Right ventricle myocardium inferior (tissue), 1 donor: ENCODE results near the gene PRR36. TPM values are rescaled to one million over a fixed set of nuclear protein-coding genes. Genes with fewer than 3 reads are reported as not detected.
"Not testable (repeated sequence)": the region's sequence is repeated elsewhere in the genome, so short reads cannot be mapped to it uniquely, and the experiment has no call there.

Experiments used
- ATAC-seq: fragments of 200-7000 bp; cut with Tn5 transposase; one replicate; pipeline ENCODE4 v1.9.1; 2020; ENCODE audit warnings: mild to moderate bottlenecking, moderate library complexity
- DNase-seq: peaks from one replicate; pipeline ENCODE4 v3.0.0; 2021; ENCODE audit errors: missing footprints
- intact Hi-C: fragments of 100-400 bp; cut with DNase I; formaldehyde crosslinking; loops from one replicate; pipeline ENCODE4 v1.11.0; 2022
- long read RNA-seq: library from polyadenylated mRNA; unstranded; transcript quantifications from one replicate; pipeline ENCODE4 v2.0.0, GENCODE V29; 2021
- total RNA-seq: library from RNA; stranded (reverse); fragmentation: NEBNext Ultra II Directional; extraction: Animal tissue kit (Norgen Biotek cat#: 25700); gene quantifications from one replicate; pipeline ENCODE4 v1.2.1, GENCODE V29; 2021
- donor health status: DM: no; HTN: yes; CAD: no; lungs with severe emphysema.

The PRR36 gene
- not detected for total RNA-seq
- long read RNA-seq, result 0 reads

DNA sequence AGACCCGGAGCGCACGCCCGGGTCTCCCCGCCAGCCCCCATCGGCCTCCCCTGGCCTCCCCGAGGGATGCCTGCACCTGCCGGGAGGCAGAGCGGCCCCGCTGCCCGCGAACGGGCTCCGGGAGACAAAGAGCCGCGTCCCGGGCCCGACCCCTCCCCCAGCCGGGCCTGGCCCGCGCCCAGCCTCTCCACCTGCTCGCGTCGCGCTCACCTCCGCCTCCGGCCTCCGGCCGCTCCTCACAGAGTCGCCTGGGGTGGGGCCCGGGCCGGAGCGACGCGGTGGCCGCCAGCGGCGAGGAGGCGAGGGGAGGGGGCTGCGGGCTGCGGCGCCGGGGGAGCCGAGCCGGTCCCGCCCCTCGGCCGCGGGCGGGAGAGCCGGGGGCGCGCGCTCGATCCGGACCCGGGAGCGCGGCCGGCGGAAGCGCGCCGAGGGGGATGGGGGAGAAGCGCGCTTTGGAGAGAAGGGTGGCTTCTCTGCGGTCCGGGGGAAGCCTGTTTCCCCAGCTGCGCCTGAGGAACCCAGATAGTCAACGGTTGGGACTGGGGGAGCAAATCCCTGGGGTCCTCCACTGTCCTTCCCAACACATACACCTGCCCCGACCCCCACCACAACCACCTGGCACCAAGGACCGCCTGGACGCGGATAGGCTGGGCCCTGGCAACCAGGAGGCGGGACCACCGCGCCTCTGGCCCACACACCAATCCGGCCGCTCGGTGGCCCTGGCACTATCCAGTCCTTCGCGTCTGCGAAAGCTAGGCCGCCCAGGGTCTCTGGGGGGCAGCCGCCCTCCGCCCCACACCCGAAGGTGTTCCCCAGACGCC, at the start of gene PRR36:
TSS of gene PRR36 (minus strand) at position 315 of the 821 bp plus-strand sequence. CDS start 701 bp downstream, outside the sequence.
- peak; percentile 66 for DNase-seq
- ATAC-seq, result no peak

DNA sequence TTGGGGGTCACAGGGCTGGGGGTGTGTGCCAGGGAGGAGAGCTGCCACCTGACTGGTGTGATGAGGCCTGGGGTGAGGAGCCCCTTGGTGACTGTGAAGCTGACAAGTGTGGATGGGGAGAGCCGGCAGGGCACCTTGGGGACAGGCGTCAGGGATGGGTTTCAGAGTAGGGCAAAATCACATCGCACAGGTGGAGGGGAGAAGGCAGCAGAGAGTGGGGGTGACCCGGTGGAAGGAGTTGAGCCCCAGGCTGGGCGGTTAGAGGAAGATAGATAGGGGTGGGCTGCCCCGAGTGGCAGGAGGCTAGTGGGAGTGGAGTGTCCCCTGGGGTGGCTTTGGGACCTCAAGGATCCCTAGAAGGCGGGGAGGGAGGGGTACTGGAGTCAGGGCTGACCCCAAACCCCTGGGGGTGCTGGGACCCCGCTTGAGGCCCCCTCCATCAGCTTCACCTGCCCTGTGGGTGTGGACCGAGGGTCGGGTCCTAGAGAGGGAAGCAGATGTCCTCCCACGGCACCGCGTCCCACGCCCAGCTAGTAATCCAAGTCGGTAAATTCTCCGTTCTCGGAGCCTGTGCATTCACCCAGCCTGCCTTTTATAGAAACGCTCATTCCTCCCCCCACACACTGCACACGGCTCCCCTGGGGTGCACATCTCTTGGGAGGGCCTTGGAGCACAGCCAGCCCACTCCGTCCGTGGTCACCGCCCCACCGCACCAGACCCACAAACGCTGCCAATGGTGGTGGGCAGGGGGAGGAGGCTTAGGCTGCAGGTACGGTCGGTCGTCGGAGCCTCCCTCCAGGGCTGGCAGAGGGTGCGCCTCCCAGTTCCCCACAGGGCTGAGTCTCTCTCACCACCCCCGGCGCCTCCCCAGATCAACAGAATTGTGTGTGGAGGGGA, 49.4 kb upstream of the PRR36 start:
- intact Hi-C loops, result no loop called here
- ATAC-seq (no peak), DNase-seq (no peak)

More for the DNA sequence above, at the start of gene PRR36:
- intact Hi-C loops, result no loop called here

DNA sequence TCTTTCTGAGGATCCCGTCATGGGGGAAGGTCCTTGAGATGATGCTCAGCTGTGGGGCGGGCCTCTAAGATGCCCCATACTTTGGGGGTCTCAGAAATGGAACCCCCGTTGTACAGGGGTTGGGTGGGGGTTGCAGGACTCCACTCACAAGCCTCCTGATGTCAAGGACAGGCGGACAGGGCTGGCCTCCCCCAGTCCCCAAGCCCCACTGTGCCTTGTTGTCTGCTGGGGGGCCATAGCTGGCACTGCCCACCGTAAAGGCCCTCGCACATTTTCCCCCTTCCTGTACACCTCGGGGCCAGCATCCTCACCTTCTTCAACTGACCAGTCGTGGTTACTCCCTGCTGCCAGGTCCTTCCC, 48.6 kb upstream of the PRR36 start:
- intact Hi-C loops, result no loop called here
- no peak for ATAC-seq
- DNase-seq, result no peak

DNA sequence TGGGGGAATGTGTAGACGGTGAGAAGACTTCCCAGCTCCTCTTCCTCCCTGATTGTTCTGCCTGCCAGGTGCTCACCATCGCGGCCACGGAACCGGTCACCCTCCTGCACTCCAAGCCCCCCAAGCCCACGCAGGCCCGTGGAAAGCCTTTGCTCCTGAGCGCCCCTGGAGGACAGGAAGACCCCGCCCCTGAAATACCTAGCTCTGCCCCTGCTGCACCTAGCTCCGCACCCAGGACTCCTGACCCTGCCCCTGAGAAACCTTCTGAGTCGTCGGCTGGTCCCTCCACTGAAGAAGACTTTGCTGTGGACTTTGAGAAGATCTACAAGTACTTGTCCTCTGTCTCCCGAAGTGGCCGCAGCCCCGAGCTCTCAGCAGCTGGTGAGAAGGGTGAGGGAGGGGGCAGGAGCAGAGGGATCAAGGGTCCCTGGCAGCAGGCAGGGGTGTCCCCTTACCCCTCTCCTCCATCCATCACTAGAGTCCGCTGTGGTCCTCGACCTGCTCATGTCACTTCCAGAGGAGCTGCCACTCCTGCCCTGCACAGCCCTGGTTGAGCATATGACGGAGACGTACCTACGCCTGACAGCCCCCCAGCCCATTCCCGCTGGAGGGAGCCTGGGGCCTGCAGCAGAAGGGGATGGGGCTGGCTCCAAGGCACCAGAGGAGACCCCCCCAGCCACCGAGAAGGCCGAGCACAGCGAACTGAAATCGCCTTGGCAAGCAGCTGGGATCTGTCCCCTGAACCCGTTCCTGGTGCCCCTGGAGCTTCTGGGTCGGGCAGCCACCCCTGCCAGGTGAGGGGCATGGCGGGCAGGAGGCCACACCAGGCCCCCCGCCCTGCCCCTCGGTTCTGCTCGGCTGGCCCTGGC, 48.0 kb upstream of the PRR36 start:
- no peak for DNase-seq
- no peak for ATAC-seq
- intact Hi-C loops, result loop anchor here (2.0 kb wide), 1 partner anchor 21 kb away; the partner anchor contains the start of gene TIMM44

DNA sequence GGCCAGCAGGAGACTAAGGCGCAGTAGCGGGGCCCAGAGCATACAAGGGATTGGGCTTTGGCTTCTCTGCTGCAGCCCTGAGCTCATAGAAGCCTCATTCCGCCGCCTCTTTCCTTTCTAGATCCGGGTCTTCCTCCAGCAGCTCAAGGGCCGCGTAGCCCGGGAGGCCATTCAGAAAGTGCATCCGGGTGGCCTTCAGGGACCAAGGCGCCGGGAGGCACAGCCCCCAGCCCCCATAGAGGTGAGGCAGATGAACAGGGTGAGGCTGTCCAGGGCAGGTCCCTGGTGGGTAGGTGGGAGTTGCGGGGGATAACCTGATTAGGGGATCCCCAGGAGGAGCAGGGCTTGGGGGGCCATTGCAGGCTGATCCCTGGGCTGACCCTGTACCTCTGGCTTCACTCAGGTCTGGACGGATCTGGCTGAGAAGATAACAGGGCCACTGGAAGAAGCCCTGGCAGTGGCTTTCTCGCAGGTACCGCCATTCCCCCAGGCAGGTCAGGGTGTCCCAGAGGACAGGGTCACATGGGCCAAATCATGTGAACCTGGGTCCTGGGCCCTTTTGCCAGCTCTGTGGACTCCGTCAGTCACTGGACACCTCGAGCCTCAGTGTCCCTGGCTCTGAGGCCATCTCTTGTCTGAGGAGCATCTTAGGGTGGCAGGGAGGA, 47.2 kb upstream of the PRR36 start:
- ATAC-seq (no peak), DNase-seq (no peak)
- intact Hi-C loops, result loop anchor here (2.0 kb wide), 1 partner anchor 21 kb away; the partner anchor contains the start of gene TIMM44

DNA sequence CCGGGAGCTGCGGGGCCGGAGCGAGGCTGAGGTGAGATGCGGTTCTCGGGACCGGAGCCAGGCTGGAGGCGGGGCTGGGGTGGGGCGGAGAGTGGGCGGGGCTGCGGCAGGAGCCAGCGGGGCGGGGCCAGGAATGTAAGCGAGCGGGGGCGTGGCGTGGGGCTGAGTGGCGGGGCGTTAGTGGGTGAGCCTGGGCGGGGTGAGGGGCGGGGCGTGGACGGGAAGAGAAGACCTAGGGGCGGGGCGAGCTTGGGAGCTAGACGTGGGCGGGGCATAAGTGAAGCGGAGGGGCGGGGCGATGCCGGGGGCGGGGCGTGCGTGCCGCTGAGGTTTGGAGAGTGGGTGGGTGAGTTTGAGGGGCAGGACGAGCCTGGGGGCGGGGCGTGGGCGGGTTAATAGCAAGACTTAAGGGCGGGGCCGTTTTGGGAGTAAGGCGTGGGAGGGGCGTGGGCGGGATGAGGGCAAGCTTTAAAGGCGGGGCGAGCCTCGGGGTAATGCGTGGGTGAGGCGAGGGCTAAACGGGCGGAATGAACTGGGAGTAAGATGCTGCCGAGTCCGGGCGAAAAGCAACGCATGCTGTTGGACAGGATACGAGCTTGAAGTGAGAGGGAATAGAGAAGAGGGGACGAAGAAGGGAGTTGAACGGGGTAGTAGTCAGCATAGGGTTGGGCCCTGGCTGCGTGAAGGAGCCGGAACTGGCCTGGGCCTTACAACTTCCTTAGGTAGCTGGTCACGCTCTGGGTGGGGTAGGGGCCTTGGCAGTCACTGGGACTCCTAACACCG, 46.5 kb upstream of the PRR36 start:
- DNase-seq (peak; percentile 100), ATAC-seq (peak; percentile 89)
- intact Hi-C loops, result loop anchor here (1.0 to 2.0 kb wide), 3 partner anchors 17 to 594 kb away; partner anchors contain the start of genes MAP2K7, TIMM44 and ZNF414

DNA sequence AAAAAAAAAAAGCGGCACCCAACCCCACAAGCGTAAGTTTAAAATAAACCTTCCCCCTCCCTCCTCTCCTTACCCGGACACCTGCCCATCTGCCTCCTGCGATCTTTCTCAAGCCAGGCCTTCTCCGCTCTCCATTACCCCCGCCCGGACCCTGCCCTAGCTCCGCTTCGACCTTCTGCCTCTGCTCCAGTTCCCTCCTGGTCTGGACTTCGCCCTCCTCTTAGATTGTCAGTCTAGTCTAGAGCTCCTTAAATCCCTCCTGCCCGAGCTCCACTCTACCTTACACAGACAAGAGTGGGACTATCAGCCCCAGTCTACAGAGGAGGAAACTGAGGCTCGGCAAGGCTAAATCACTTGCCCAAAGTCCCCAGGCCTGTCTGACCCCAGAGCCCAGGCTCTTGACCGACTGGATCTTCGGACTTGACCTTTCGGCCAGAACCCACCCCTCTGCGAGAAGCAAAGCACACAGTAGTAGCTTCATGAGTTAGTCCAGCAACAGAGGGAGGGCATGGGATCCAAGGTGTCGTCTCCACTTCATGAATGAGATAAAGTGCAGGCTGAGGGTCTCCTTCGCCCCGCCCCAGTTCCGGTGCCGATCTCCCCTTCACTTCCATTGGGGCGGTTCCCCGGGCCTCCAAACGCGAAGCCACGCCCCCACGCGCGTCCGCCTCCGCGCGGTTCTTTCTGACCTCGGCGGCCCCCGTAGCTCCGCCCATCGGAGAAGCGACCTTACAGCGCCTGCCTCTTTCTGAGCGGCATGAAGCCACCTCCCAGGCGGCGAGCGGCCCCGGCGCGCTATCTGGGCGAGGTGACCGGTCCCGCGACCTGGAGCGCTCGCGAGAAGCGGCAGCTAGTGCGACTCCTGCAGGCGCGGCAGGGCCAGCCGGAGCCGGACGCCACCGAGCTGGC, 45.7 kb upstream of the PRR36 start, which contains the start of gene SNAPC2:
TSS of gene SNAPC2 (plus strand) at position 729 of the 909 bp plus-strand sequence. CDS start at position 758, 29 bp downstream.
- DNase-seq, result peak; percentile 99
- peak; percentile 72 for ATAC-seq
- intact Hi-C loops, result loop anchor here (1.0 to 2.0 kb wide), 3 partner anchors 17 to 594 kb away; partner anchors contain the start of genes MAP2K7, TIMM44 and ZNF414

DNA sequence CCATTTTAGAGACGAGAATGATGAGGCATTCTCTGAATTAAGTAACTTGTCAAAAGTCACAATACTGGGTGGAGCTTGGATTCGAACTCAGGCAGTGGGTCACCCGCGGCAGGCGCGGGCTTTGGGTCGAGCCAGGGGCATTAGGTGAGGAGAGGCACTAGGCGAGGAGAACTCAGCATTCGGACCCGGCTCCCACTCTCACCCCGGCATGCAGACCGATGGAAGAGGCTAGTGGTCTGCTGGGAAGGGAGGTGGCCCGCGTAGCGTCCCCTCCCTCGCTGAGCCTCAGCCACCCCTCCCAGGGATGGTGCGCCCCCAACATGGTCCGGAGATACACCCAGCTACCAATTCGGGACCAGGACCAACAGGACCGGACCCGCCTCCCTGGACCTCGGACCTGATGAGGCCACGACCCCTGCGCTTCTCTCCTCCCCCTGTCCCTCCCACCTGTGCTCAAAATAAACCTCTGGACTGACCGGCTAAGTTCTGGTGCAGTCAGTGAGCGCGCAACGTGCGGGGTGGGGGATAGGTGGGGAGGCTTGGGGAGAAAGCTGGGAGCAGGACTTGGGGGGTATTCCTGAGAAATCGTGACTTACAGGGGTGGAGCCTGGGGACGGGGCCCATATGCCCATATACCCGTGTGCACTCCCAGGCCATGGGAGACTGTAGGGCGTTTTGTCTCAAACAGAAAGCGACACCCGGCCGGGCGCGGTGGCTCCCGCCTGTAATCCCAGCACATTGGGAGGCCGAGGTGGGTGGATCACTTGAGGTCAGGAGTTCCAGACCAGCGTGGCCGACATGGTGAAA, 44.6 kb upstream of the PRR36 start:
- ATAC-seq (no peak), DNase-seq (no peak)
- intact Hi-C loops, result no loop called here

DNA sequence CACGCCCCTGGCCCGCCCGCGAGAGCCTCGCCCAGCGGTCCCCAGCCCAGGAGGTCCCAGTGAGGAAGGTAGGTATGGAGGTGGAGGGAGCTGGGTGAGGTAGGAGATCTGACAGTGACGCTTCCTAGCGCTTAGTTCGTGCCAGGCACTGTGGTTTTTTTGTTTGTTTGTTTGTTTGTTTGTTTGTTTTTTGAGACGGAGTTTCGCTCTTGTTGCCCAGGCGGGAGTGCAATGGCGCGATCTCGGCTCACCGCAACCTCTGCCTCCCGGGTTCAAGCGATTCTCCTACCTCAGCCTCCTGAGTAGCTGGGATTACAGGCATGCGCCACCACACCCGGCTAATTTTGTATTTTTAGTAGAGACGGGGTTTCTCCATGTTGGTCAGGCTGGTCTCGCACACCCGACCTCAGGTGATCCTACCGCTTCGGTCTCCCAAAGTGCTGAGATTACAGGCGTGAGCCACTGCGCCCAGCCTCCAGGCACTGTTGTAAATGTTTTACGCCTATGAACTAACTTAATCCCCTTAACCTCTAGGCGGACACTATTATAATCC, 43.9 kb upstream of the PRR36 start:
- intact Hi-C loops, ATAC-seq, DNase-seq: not testable (repeated sequence)

DNA sequence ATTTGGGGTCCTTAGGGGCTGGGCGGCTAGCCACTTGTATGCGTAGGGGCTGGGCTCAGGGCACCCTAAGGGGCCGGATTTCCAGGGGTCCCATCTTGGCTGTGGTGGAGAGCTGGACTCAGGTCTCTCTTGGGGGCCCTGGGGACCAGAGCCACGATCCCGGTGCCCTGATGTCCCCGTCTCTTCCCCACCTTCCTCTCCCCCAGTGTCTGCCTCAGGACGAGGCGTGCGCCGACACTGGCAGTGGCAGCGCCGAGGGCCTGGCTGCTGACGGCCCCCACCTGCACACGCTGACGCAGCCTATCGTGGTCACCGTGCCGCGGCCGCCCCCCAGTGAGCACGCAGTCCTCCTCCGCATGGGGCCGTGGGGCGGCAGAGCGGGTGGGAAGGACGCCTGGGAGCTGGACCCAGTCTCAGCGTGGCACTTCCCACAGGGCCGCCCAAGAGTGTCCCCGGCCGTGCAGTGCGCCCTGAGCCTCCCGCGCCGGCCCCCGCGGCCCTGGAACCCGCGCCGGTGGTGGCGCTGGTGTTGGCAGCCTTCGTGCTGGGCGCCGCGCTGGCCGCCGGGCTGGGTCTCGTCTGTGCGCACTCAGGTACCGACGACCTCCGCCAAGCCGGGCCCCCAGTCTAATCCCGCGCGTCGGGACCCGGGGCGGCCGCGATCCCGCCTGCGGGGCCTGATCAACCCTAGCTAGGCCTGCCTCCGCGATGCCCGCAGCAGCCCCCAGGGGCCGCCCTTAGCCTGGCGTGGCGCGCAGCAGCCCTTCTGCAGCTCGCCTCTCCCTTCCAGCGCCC, 43.3 kb upstream of the PRR36 start:
- intact Hi-C loops, result no loop called here
- ATAC-seq, result no peak
- DNase-seq, result no peak

DNA sequence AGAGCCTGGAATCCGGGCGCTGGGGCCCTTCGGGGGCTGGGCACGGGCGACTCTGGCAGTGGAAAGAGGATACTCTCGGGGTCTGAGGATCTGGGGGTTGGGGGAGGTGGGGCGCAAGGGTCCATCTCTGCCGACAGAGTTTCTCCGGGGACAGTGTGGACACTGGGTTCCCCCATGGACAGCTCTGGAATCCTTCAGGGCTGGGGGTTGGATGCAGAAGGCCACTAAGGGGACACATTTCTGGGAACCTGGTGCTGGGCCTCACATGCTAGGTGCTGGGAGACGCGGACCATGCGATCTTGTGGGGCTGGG, 42.7 kb upstream of the PRR36 start:
- intact Hi-C loops, result no loop called here
- DNase-seq, result no peak

DNA sequence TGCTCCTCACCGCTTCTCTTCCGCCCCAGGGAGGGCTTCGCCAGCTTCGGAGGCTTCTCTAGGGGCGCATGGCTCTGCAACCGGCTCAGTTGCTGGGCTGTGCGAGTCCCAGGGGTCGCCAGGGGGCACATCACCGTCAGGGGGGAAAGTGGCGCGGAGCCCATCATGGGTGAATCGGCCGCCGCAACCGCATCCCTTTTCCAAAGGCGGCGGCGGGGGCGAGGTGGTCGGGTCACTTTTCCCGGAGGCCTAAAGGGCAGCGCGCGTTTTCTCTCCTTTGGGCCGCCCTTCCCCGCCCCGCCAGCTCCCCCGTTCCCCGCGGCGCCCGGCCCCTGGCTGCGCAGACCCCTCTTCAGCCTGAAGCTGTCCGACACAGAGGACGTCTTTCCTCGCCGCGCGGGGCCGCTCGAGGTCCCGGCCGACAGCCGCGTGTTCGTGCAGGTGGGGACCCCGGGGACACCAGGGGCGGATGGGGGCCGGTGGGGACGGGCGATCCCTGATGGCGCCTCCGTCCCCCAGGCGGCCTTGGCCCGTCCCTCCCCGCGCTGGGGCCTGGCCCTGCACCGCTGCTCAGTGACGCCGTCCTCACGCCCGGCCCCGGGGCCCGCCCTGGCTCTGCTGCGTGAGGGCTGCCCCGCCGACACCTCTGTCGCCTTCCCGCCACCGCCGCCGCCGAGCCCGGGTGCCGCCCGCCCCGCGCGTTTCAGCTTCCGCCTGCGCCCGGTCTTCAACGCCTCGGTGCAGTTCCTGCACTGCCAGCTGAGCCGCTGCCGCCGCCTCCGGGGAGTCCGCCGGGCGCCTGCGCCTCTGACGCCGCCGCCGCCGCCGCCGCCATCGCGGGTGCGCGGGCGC, 42.1 kb upstream of the PRR36 start:
- ATAC-seq (no peak), DNase-seq (no peak)
- intact Hi-C loops, result no loop called here

More for the DNA sequence above, 42.7 kb upstream of the PRR36 start:
- no peak for ATAC-seq

DNA sequence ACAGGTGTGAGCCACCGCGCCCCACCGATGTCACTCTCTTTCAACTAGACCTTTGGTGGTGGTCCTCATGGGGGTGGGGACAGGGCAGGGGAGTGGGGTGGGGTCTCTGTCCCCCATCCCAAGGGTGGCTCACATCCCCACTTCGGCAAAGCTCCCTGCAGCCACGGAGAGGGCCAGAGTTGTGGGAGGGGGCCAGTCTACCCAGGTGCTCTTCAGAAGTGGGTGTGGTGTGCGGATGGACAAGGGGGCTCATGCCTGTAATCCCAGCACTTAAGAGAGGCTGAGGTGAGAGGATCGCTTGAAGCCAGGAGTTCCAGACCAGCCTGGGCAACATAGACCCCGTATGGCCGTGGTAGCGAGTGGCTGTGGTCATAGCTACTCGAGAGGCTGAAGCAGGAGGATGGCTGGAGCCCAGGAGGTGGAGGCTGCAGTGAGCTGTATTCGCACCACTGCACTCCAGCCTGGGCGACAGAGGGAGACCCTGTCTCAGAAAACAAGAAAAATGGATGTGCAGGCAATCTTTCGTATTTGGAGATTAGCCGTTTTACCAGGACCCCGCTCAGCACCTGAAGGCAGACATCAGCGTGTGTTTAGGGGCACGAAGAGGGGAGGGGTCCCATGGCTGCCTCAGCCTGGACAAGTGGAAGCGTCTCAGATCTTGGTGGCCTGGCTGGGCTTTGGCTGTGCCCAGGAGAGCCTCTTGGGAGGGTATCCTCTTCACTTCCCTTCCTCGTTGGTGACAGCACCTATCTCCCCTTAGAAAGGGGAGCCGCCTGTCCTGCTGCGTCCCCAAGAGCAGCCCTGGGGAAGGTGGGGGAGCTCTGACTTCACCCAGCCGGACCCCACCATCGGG, 41.3 kb upstream of the PRR36 start:
- DNase-seq, result no peak
- no peak for ATAC-seq
- intact Hi-C loops, result no loop called here
